SK-N-SH (cell line): ENCODE results near the gene CDH23. TPM values are rescaled to one million over a fixed set of nuclear protein-coding genes. Genes with fewer than 3 reads are reported as not detected.

Source experiments
- CTCF ChIA-PET: fragments of 300-600, 350-600 bp; formaldehyde crosslinking; extraction: SDS; loops from one replicate; lab custom pipeline; 2021; lab: Yijun Ruan, JAX
- POLR2A ChIA-PET: fragments of 350-600 bp; sonication (Branson Sonifier 250); formaldehyde crosslinking; extraction: SDS; loops from one replicate; lab custom pipeline; 2020; ENCODE audit warnings: antibody characterized with exemption, inconsistent platforms; lab: Yijun Ruan, JAX
- DNase-seq: peaks from one replicate; pipeline ENCODE4 v3.0.0; 2012
- H2AFZ ChIP-seq: fragments of 200-600 bp; sonication (generic); 2 replicates; pipeline ENCODE4 v1.8.1; 2016; ENCODE audit warnings: antibody characterized with exemption, mild to moderate bottlenecking, low read depth
- H3F3A ChIP-seq: fragments of 200-600 bp; sonication (generic); replicated peaks from 2 replicates; pipeline ENCODE3; 2016; ENCODE audit warnings: antibody characterized with exemption, mild to moderate bottlenecking; ENCODE audit not compliant: insufficient read depth
- H3K27ac ChIP-seq, 2 experiments: fragments of 200-500 bp in 1 of 2; fragments of 200-600 bp in 1 of 2; sonication (Bioruptor generic) in 1 of 2; sonication (generic), shearing (Covaris generic) in 1 of 2; 2 replicates each; pipeline versions ENCODE4 v1.5.1 to v1.6.1; 2014 to 2016; ENCODE audit warnings: low read depth in 2 of 2, inconsistent platforms in 1 of 2, low read length in 1 of 2, mild to moderate bottlenecking in 1 of 2, mixed read lengths in 1 of 2
- H3K27me3 ChIP-seq: fragments of 200-600 bp; sonication (generic), shearing (Covaris generic); 2 replicates; pipeline ENCODE4 v1.6.1; 2016; ENCODE audit warnings: mixed run types; ENCODE audit not compliant: insufficient read depth
- H3K36me3 ChIP-seq, 2 experiments: fragments of 200-500 bp in 1 of 2; fragments of 200-600 bp in 1 of 2; sonication (Bioruptor generic) in 1 of 2; sonication (generic) in 1 of 2; replicated peaks in 1 of 2; 2 replicates each; pipeline versions ENCODE3 to v1.5.1; 2014 to 2016; ENCODE audit warnings: low read length in 1 of 2, mild to moderate bottlenecking in 1 of 2; ENCODE audit not compliant: insufficient read depth in 2 of 2, control insufficient read depth in 1 of 2
- H3K4me1 ChIP-seq, 2 experiments: fragments of 200-500 bp in 1 of 2; fragments of 200-600 bp in 1 of 2; sonication (Bioruptor generic) in 1 of 2; sonication (generic), shearing (Covaris generic) in 1 of 2; 2 replicates each; pipeline versions ENCODE4 v1.5.1 to v1.6.1; 2014 to 2016; ENCODE audit warnings: low read depth in 1 of 2, low read length in 1 of 2, mixed run types in 1 of 2; ENCODE audit not compliant: insufficient read depth in 2 of 2, control insufficient read depth in 1 of 2
- H3K4me2 ChIP-seq: fragments of 200-600 bp; sonication (generic), shearing (Covaris generic); 2 replicates; pipeline ENCODE4 v1.6.1; 2017; ENCODE audit warnings: mixed run types
- H3K4me3 ChIP-seq, 2 experiments: fragments of 200-500 bp in 1 of 2; fragments of 200-600 bp in 1 of 2; sonication (Bioruptor generic) in 1 of 2; sonication (generic), shearing (Covaris generic) in 1 of 2; 2 replicates each; pipeline versions ENCODE4 v1.5.1 to v1.8.1; 2014 to 2016; ENCODE audit warnings: low read depth in 2 of 2, inconsistent platforms in 1 of 2, low read length in 1 of 2, mild to moderate bottlenecking in 1 of 2, mixed read lengths in 1 of 2, moderate library complexity in 1 of 2
- H3K79me2 ChIP-seq: fragments of 200-600 bp; sonication (generic); 2 replicates; pipeline ENCODE4 v1.8.1; 2017; ENCODE audit warnings: mild to moderate bottlenecking; ENCODE audit not compliant: insufficient read depth
- H3K9ac ChIP-seq: fragments of 200-600 bp; sonication (generic); 2 replicates; pipeline ENCODE4 v1.6.1; 2017; ENCODE audit warnings: mixed run types
- H3K9me2 ChIP-seq: fragments of 200-600 bp; sonication (generic); 2 replicates; pipeline ENCODE4 v1.6.1; 2017; ENCODE audit warnings: mixed run types
- H3K9me3 ChIP-seq: fragments of 200-600 bp; sonication (generic); 2 replicates; pipeline ENCODE4 v1.6.1; 2017; ENCODE audit warnings: mixed run types, mild to moderate bottlenecking, moderate library complexity
- H4K20me1 ChIP-seq: fragments of 200-600 bp; sonication (generic); 2 replicates; pipeline ENCODE4 v1.6.1; 2017; ENCODE audit warnings: mild to moderate bottlenecking, mixed run types; ENCODE audit not compliant: insufficient read depth
- ELF1 ChIP-seq: IDR thresholded peaks from 2 replicates; pipeline ENCODE4 v1.4.0; 2012
- EP300 ChIP-seq, 2 experiments: IDR thresholded peaks; 2 replicates each; pipeline versions ENCODE4 v1.4.0 to v1.6.1; 2012; ENCODE audit warnings: borderline replicate concordance in 1 of 2, low read depth in 1 of 2, low read length in 1 of 2
- FOSL2 ChIP-seq: IDR thresholded peaks from 2 replicates; pipeline ENCODE4 v1.4.0; 2012; ENCODE audit warnings: low read depth, mild to moderate bottlenecking, moderate library complexity, borderline replicate concordance
- FOXM1 ChIP-seq: IDR thresholded peaks from 2 replicates; pipeline ENCODE4 v1.4.0; 2012; ENCODE audit warnings: low read depth, mild to moderate bottlenecking
- GATA2 ChIP-seq: sonication (generic); formaldehyde crosslinking; IDR thresholded peaks from 2 replicates; pipeline ENCODE4 v1.5.0; 2020; ENCODE audit warnings: mild to moderate bottlenecking, missing genetic modification reagents
- JUND ChIP-seq: IDR thresholded peaks from 2 replicates; pipeline ENCODE4 v1.4.0; 2012
- MEF2A ChIP-seq: IDR thresholded peaks from 2 replicates; pipeline ENCODE4 v1.4.0; 2012; ENCODE audit warnings: low read depth, borderline replicate concordance
- MXI1 ChIP-seq: IDR thresholded peaks from 2 replicates; pipeline ENCODE4 v1.6.1; 2012; ENCODE audit warnings: mild to moderate bottlenecking, low read depth, low read length, improper control_type of control experiment
- RFX5 ChIP-seq: IDR thresholded peaks from 2 replicates; pipeline ENCODE4 v1.6.1; 2012; ENCODE audit warnings: mild to moderate bottlenecking, improper control_type of control experiment, low read length
- SMC3 ChIP-seq: IDR thresholded peaks from 2 replicates; pipeline ENCODE4 v1.6.1; 2012; ENCODE audit warnings: low read depth, low read length, improper control_type of control experiment
- TAF1 ChIP-seq: IDR thresholded peaks from 2 replicates; pipeline ENCODE4 v1.6.1; 2012; ENCODE audit warnings: low read depth, mild to moderate bottlenecking, low read length, moderate library complexity, borderline replicate concordance
- TEAD4 ChIP-seq: IDR thresholded peaks from 2 replicates; pipeline ENCODE4 v1.4.0; 2012; ENCODE audit warnings: mild to moderate bottlenecking, borderline replicate concordance; ENCODE audit not compliant: insufficient read depth
- USF1 ChIP-seq: IDR thresholded peaks from 2 replicates; pipeline ENCODE4 v1.4.0; 2012; ENCODE audit warnings: low read depth, borderline replicate concordance
- USF2 ChIP-seq: fragments of 150-350 bp; IDR thresholded peaks from 2 replicates; pipeline ENCODE4 v1.6.1; 2017; ENCODE audit warnings: antibody characterized with exemption, low read length, low read depth, borderline replicate concordance
- WGBS: methylation state at CpG from one replicate; pipeline ENCODE4 v1.1.6; 2017; ENCODE audit warnings: low lambda C conversion rate; 5-methylcytosine and 5-hydroxymethylcytosine counted together
- polyA plus RNA-seq, 3 experiments: library from polyadenylated mRNA; depleted of rRNA; stranded (reverse); fragments of >200 nt; gene quantifications; 2 replicates each; pipeline ENCODE4 v1.2.3, GENCODE V29; 2012
- TF ChIP-seq, protein P1 (sequence below): fragments of 200-600 bp; sonication (generic); IDR thresholded peaks from 2 replicates; pipeline ENCODE4 v1.6.1; 2017; ENCODE audit warnings: antibody characterized with exemption, mild to moderate bottlenecking, moderate library complexity

Gene CDH23
- polyA plus RNA-seq, 1 of the 3 experiments (the other 2 are of a cell fraction) = 0.03 TPM

GRCh38 chr10:71588685-71589084 is 192.0 kb downstream of the CDH23 start:
- H3K9ac ChIP-seq = no peak overlapping the region
- no peaks in the 10 kb centered on the region for H3K4me1 ChIP-seq
- TF ChIP-seq FOSL2 (no peak), SMC3 (no peak), USF2 (no peak), TAF1 (no peak), RFX5 (no peak), USF1 (no peak), JUND (no peak), FOXM1 (no peak), TEAD4 (no peak), ELF1 (no peak)
- TF ChIP-seq, protein P1, sequence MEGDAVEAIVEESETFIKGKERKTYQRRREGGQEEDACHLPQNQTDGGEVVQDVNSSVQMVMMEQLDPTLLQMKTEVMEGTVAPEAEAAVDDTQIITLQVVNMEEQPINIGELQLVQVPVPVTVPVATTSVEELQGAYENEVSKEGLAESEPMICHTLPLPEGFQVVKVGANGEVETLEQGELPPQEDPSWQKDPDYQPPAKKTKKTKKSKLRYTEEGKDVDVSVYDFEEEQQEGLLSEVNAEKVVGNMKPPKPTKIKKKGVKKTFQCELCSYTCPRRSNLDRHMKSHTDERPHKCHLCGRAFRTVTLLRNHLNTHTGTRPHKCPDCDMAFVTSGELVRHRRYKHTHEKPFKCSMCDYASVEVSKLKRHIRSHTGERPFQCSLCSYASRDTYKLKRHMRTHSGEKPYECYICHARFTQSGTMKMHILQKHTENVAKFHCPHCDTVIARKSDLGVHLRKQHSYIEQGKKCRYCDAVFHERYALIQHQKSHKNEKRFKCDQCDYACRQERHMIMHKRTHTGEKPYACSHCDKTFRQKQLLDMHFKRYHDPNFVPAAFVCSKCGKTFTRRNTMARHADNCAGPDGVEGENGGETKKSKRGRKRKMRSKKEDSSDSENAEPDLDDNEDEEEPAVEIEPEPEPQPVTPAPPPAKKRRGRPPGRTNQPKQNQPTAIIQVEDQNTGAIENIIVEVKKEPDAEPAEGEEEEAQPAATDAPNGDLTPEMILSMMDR = no peak
- no peak overlapping the region for H3K4me3 ChIP-seq
- H3K9me2 ChIP-seq = no peaks in the 10 kb centered on the region
- DNase-seq = no peak
- CTCF ChIA-PET = interaction anchor here (1.1 to 6.9 kb wide), 2 partner anchors 21 to 193 kb away, joined by 3 to 44 read pairs; no protein-coding TSS in a partner anchor
- no peaks in the 10 kb centered on the region for H4K20me1 ChIP-seq
- no peaks in the 10 kb centered on the region for H3K36me3 ChIP-seq
- no peak overlapping the region for H3K4me2 ChIP-seq
- WGBS = 74% methylated on average over 4 of the region's 4 CpGs
- H3K27me3 ChIP-seq = peaks cover 13% of the 10 kb centered on the region
- POLR2A ChIA-PET = no interaction called here
- H3F3A ChIP-seq = no peaks in the 10 kb centered on the region
- no peaks in the 10 kb centered on the region for H3K79me2 ChIP-seq
- no peak overlapping the region for H3K27ac ChIP-seq
- no peak overlapping the region for H2AFZ ChIP-seq
- H3K9me3 ChIP-seq = no peaks in the 10 kb centered on the region

GRCh38 chr10:71589617-71590551 is 193.2 kb downstream of the CDH23 start:
- POLR2A ChIA-PET = no interaction called here
- TF ChIP-seq EP300 (IDR thresholded peaks at IDR 0.05; ENCODE audit: borderline replicate concordance in 1 of 2, low read depth in 1 of 2, low read length in 1 of 2) (no peak), ELF1 (no peak), JUND (no peak), GATA2 (CRISPR knock-in tag) (no peak), USF2 (no peak), MXI1 (no peak), MEF2A (no peak), USF1 (no peak)
- TF ChIP-seq, protein P1 = no peak

More at GRCh38 chr10:71589617-71590551, 193.2 kb downstream of the CDH23 start:
- H3K9me3 ChIP-seq = no peaks in the 10 kb centered on the region
- peaks cover 11% of the 10 kb centered on the region for H3K27me3 ChIP-seq
- no peak overlapping the region for H3K27ac ChIP-seq
- CTCF ChIA-PET = interaction anchor here (1.7 to 6.9 kb wide), 2 partner anchors 20 kb away, joined by 6 to 44 read pairs; no protein-coding TSS in a partner anchor
- no peaks in the 10 kb centered on the region for H3K79me2 ChIP-seq
- H4K20me1 ChIP-seq = no peaks in the 10 kb centered on the region
- H3F3A ChIP-seq = no peaks in the 10 kb centered on the region
- no peak overlapping the region for H3K4me2 ChIP-seq
- no peak for DNase-seq
- H3K4me1 ChIP-seq = no peaks in the 10 kb centered on the region
- no peak overlapping the region for H3K9ac ChIP-seq
- H3K36me3 ChIP-seq = no peaks in the 10 kb centered on the region
- H3K9me2 ChIP-seq = no peaks in the 10 kb centered on the region
- H3K4me3 ChIP-seq = no peak overlapping the region
- 65% methylated on average over 14 of the region's 14 CpGs for WGBS
- no peak overlapping the region for H2AFZ ChIP-seq
